Panc1 (cell line): ENCODE measurements around the gene MARK2. TPM values are rescaled to one million over a fixed set of nuclear protein-coding genes. Genes with fewer than 3 reads are reported as not detected.

Experiments used
- ATAC-seq: fragments of 200-7000 bp; cut with Tn5 transposase; 2 replicates; pipeline ENCODE4 v1.9.1; 2020; ENCODE audit warnings: mild to moderate bottlenecking, moderate library complexity
- BruUV-seq: library from RNA; stranded (reverse); fragments of 400-500 nt; replicated peaks from 2 replicates; lab custom pipeline; 2021; lab: Mats Ljungman, UMichigan
- CTCF ChIA-PET: fragments of 300-600 bp; sonication (Branson Sonifier 250); formaldehyde crosslinking; loops from one replicate; lab custom pipeline; 2022; ENCODE audit warnings: antibody characterized with exemption; lab: Charles Lee
- POLR2A ChIA-PET: fragments of 300-600 bp; sonication (Branson Sonifier 250); formaldehyde crosslinking; loops from one replicate; lab custom pipeline; 2022; ENCODE audit warnings: antibody characterized with exemption; lab: Charles Lee
- DNase-seq: peaks from one replicate; pipeline ENCODE4 v3.0.0-alpha.2; 2010; ENCODE audit warnings: low read depth, low spot score
- H3K27ac ChIP-seq: 2 replicates; pipeline ENCODE4 v1.5.1; 2011; ENCODE audit warnings: mild to moderate bottlenecking, low read length, inconsistent platforms
- H3K27me3 ChIP-seq: fragments of 200-500 bp; sonication (Bioruptor generic); 2 replicates; pipeline ENCODE4 v1.6.0; 2014; ENCODE audit warnings: low read length, inconsistent platforms; ENCODE audit not compliant: control insufficient read depth, insufficient read depth
- H3K36me3 ChIP-seq: fragments of 200-500 bp; sonication (Bioruptor generic); 2 replicates; pipeline ENCODE4 v1.5.1; 2014; ENCODE audit warnings: inconsistent platforms, mild to moderate bottlenecking, low read length, moderate library complexity; ENCODE audit not compliant: control insufficient read depth, insufficient read depth
- H3K4me1 ChIP-seq: 2 replicates; pipeline ENCODE4 v1.5.1; 2011; ENCODE audit warnings: inconsistent platforms, mild to moderate bottlenecking, low read length, moderate library complexity; ENCODE audit not compliant: control insufficient read depth, insufficient read depth
- H3K4me3 ChIP-seq, 2 experiments: 2 replicates each; pipeline ENCODE4 v1.5.1; 2011 to 2012; ENCODE audit warnings: low read depth in 2 of 2, low read length in 2 of 2, mild to moderate bottlenecking in 2 of 2, inconsistent platforms in 1 of 2, moderate library complexity in 1 of 2
- H3K9me3 ChIP-seq: fragments of 200-500 bp; sonication (Bioruptor generic); 2 replicates; pipeline ENCODE4 v1.5.1; 2014; ENCODE audit warnings: low read depth, mild to moderate bottlenecking, inconsistent platforms, low read length, moderate library complexity; ENCODE audit not compliant: control insufficient read depth, insufficient read depth
- CTCF ChIP-seq: fragments of 450-650 bp; IDR thresholded peaks from 2 replicates; pipeline ENCODE4 v1.5.1; 2017; ENCODE audit warnings: mild to moderate bottlenecking
- POLR2AphosphoS5 ChIP-seq: IDR thresholded peaks from 2 replicates; pipeline ENCODE4 v1.6.1; 2012; ENCODE audit warnings: mild to moderate bottlenecking, low read depth, low read length, moderate library complexity
- REST ChIP-seq, 2 experiments: IDR thresholded peaks; 2 replicates each; pipeline ENCODE4 v1.6.1; 2011 to 2012; ENCODE audit warnings: low read depth in 2 of 2, control low read depth in 1 of 2, low read length in 1 of 2, mild to moderate bottlenecking in 1 of 2, moderate library complexity in 1 of 2; ENCODE audit not compliant: insufficient read depth in 1 of 2
- SIN3A ChIP-seq: IDR thresholded peaks from 2 replicates; pipeline ENCODE4 v1.6.1; 2012; ENCODE audit warnings: low read depth, mild to moderate bottlenecking, low read length, moderate library complexity, borderline replicate concordance; ENCODE audit not compliant: insufficient read depth
- TCF7L2 ChIP-seq: IDR thresholded peaks from 2 replicates; pipeline ENCODE4 v1.6.1; 2011; ENCODE audit warnings: mild to moderate bottlenecking, low read depth, low read length, inconsistent platforms
- in situ Hi-C: cut with HindIII; loops from 2 replicates; pipeline ENCODE4 v1.10.0; 2016; ENCODE audit warnings: low sequenced_read_pairs, low pct_unique_long_range_greater_than_20kb
- intact Hi-C: fragments of 100-400 bp; cut with micrococcal nuclease; formaldehyde crosslinking; loops from one replicate; pipeline ENCODE4 v1.10.0; 2022; ENCODE audit not compliant: unreplicated experiment
- total RNA-seq: library from RNA; stranded (reverse); gene quantifications from one replicate; pipeline ENCODE4 v1.2.1, GENCODE V29; 2021; ENCODE audit not compliant: unreplicated experiment

The MARK2 gene
- total RNA-seq, 1 experiment from 2014 or later = 41.1 TPM

- ChIA-PET CTCF (interaction anchor here (0.7 to 2.7 kb wide), 3 partner anchors 73 to 107 kb away, joined by 3 to 32 read pairs (median 4); no protein-coding TSS in a partner anchor), POLR2A (interaction anchor here (0.6 to 0.8 kb wide), 4 partner anchors 10 to 1237 kb away, joined by 4 to 8 read pairs (median 6); no protein-coding TSS in a partner anchor)
- no TSS peak for BruUV-seq
- intact Hi-C loops (loop anchor here (10.0 kb wide), 2 partner anchors 73 to 317 kb away; partner anchors contain the start of gene ZFTA), in situ Hi-C loops (no loop called here)
- peak overlapping the region; percentile 84 for H3K27ac ChIP-seq
- TF ChIP-seq REST (IDR thresholded peaks at IDR 0.05; ENCODE audit: insufficient read depth in 1 of 2, low read depth in 2 of 2, low read length in 1 of 2) = no peak
- H3K36me3 ChIP-seq = no peaks in the 10 kb centered on the region
- peaks cover 20% of the 10 kb centered on the region for H3K4me1 ChIP-seq
- H3K4me3 ChIP-seq = peak overlapping the region; percentile 49 to 94
- DNase-seq (no peak), ATAC-seq (no peak)
- H3K9me3 ChIP-seq = no peaks in the 10 kb centered on the region
- H3K27me3 ChIP-seq = no peaks in the 10 kb centered on the region
Measured at GRCh38 chr11:63838150-63838677, 696 bp upstream of the MARK2 start.

GRCh38 chr11:63839508-63840355 is 822 bp downstream of the MARK2 start:
- ChIA-PET POLR2A (interaction anchor here (0.6 to 0.7 kb wide), 2 partner anchors 24 to 57 kb away, joined by 3 read pairs; no protein-coding TSS in a partner anchor), CTCF (interaction anchor here (0.7 kb wide), 1 partner anchor 158 kb away, joined by 5 read pairs; no protein-coding TSS in a partner anchor)
- TF ChIP-seq CTCF = no peak
- TF ChIP-seq REST (IDR thresholded peaks at IDR 0.05; ENCODE audit: insufficient read depth in 1 of 2, low read depth in 2 of 2, low read length in 1 of 2) = no peak
- TF ChIP-seq TCF7L2 = no peak
- no peak for TF ChIP-seq POLR2AphosphoS5
- TF ChIP-seq SIN3A = peak; percentile 13; the same call in 1 of the 2 replicates
- Histone ChIP-seq H3K4me3 (peak overlapping the region; percentile 88 to 94), H3K4me1 (peaks cover 18% of the 10 kb centered on the region), H3K27me3 (no peaks in the 10 kb centered on the region), H3K9me3 (no peaks in the 10 kb centered on the region), H3K27ac (peak overlapping the region; percentile 88), H3K36me3 (no peaks in the 10 kb centered on the region)
- ATAC-seq (no peak), DNase-seq (no peak)
- intact Hi-C loops = loop anchor here (10.0 kb wide), 2 partner anchors 75 to 315 kb away; partner anchors contain the start of gene ZFTA
- BruUV-seq = no TSS peak
- in situ Hi-C loops = no loop called here
